ENCODE results near the gene TNNT2.

Gene TNNT2

GRCh38 chr1:201332616-201333335, 44.7 kb downstream of the TNNT2 start:
- DNase-seq (ENCODE audit: low read depth) = no peak

- no peak for DNase-seq (ENCODE audit: low read depth)
Measured at GRCh38 chr1:201332021-201332420, 45.5 kb downstream of the TNNT2 start.

DNA sequence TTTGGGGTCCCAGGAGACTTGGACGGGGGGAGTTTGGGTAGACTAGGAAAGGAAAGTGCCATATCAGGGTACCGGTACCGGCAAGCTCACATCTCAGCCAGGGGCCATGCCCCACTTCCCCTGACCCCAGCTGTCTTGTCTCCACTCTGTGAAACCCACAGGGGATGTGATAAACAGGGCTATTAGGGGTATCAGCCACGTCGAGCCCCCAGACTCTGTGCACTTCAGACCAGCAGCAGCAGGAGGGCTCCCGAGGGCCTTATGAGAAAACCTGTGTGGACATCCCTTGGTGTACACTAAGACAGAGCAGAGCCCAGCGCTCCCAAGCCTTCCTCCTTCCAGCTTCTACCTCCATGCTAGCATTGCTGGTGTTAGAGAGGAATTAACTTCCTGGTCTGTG, 46.3 kb downstream of the TNNT2 start:
- no peak for DNase-seq (ENCODE audit: low read depth)

DNA sequence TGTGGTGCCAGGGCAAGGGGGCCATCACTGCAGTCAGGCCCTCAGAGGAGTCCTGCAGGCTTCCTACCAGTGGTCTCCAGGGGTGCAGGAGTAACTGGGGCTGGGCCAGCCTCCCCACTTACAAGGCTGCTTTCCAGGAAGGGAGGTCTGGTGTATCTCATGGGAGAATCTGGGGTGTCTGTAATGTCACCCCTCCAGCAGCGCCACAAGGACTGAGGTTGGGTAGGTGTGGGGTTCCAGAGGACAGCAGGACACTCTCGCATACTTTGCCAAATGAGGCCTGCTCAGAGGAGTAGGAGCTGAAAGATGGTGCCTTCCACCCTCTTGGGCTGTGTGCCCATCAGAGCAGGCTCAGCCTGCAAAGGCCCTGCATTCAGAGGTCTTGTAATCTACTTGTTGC, 46.9 kb downstream of the TNNT2 start:
- DNase-seq (ENCODE audit: low read depth) = no peak

GRCh38 chr1:201329801-201330200, 47.7 kb downstream of the TNNT2 start:
- DNase-seq (ENCODE audit: low read depth) = no peak

GRCh38 chr1:201329286-201329685, 48.2 kb downstream of the TNNT2 start:
- no peak for DNase-seq (ENCODE audit: low read depth)

DNA sequence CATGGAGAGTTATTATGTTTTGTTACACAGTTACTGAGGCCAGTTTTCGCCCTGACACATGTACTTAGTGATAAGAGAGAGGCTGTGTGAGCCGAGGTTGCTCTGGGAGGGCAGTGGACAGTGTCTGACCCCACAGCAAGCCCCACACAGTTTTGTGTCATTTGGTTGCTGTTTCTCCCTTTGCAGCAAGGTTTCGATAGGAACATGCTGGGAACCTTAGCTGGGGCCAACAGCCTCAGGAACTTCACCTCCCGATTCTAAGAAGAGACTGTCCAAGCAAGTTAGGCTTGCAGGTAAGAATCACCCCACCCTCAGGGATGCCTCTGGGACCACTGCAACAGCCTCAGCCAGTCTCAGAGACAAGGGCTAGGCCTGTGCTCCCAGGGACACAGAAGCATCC, 48.9 kb downstream of the TNNT2 start:
- no peak for DNase-seq (ENCODE audit: low read depth)

- DNase-seq (ENCODE audit: low read depth) = no peak
Measured at GRCh38 chr1:201327687-201328240, 49.7 kb downstream of the TNNT2 start.

DNA sequence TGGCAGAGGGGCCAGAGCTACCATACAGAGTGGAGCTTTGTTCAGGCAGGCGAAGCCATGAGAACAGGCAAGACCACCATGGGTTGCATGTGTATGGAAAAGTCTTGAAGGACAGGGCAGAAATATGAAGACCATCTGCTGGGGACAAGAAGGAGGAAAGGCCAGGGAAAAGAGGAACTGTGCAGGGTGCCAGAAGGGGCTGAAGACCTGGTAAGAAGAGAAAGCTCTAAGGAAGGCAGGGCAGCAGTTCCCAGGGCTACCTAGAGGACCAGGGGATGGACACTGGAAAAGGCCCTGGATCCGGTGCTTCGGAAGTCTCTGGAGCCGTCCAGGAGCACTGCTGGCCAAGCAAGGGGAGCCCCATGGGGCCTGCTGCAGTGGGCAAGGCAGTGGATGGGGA, 50.8 kb downstream of the TNNT2 start:
- DNase-seq (ENCODE audit: low read depth) = no peak

DNA sequence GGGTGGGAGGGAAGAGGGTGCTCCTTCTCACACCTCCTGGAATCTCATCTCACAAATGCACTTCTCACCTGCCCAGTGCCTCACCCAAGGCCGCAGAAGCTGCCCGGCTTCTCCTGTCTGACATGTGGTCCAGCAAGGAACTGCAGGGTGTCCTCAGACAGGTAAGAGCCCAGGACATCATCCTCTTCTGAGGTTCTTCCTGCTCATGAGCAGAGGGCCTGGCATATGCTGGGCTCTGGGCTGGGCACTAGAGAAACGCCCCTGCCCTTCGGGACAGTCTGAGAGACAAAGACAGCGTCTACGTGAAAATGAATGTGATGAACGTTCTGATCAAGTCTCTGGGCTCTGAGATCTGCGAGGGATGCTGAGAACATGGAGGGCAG, 51.8 kb downstream of the TNNT2 start:
- no peak for DNase-seq (ENCODE audit: low read depth)

- DNase-seq (ENCODE audit: low read depth) = no peak
Measured at GRCh38 chr1:201324821-201325677, 52.4 kb downstream of the TNNT2 start.

GRCh38 chr1:201324306-201324705, 53.2 kb downstream of the TNNT2 start:
- no peak for DNase-seq (ENCODE audit: low read depth)

- DNase-seq (ENCODE audit: low read depth) = no peak
Measured at GRCh38 chr1:201322653-201323510, 54.6 kb downstream of the TNNT2 start.

DNA sequence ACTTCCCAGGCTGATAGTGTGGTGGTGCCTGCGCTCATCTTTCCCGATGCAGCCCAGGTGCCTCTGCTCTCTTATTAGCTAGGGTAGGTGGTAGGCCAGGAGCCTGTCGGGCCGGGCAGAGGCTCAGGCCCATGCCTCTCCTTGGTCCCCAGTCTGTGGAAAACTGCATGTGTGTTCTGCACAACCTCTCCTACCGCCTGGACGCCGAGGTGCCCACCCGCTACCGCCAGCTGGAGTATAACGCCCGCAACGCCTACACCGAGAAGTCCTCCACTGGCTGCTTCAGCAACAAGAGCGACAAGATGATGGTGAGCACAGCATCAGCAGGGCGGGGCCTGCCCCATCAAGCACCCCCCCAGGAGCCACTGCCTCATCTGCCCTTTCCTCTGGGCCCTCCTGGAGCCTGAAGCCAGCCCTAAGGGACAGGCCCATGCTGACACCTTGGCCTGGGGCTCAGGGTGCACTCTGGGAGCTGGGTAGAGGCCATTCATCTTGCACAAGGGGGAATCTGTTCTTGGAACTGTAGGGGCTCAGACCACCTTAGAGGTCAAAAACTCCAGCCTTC, 55.6 kb downstream of the TNNT2 start:
- DNase-seq (ENCODE audit: low read depth) = no peak

DNA sequence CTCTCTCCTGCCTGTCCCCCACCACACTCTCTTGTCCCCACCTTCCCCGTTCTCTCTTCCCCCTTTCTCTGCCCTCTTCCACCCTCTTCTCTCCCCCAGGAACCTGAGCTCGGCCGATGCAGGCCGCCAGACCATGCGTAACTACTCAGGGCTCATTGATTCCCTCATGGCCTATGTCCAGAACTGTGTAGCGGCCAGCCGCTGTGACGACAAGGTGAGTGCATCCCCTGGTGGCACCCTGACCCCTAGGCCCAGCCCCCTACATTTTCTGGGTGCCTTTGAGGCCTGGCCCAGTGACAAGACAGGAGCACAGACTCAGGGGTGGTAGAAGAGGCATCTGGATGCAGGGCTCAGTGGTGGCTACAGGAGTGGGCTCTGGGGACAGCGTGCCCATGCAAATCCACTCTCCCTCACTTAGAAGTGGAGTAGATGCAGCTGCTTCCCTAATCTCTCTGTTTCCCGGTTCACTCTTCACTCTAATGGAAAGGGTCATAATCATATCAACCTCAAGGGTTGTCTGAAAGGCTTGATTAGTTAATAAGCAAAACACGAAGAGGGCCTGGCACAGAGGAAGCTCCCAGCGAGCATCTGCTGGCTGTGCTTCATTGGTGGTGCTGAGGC, 57.2 kb downstream of the TNNT2 start:
- DNase-seq (ENCODE audit: low read depth) = no peak

- no peak for DNase-seq (ENCODE audit: low read depth)
Measured at GRCh38 chr1:201319631-201320030, 57.8 kb downstream of the TNNT2 start.

DNA sequence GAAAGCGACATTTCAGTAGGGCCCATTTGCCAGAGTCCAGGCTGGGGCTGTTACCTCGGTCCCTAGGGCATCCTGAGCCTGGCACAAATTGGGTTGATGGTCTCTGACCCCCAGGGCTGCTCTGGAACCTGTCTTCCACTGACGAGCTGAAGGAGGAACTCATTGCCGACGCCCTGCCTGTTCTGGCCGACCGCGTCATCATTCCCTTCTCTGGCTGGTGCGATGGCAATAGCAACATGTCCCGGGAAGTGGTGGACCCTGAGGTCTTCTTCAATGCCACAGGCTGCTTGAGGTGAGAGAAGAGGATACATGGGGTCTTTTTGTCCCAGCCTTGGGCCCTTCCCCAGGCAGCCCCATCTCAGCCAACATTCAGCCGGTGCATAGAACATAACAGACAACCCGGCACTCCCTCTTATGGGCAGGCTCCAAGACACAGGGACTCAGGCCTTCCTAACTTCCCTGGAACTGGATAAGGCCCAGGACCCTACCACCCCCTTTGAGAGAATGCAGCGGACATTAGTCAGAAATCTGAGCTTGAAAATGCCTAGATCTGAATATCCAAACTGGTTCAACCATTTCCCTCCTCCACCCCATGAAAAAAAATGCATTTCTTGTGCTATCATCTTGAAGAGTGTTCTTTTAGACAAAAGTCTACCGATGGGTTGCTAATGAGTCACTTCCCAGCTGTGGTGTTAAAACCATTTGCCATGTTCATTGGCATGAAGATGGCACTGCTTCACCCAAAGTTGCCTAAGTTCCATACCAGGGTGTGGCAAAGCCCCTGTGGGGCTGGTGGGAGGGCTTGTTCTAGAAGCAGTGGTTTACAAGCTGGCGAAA, 58.8 kb downstream of the TNNT2 start:
- DNase-seq (ENCODE audit: low read depth) = no peak

DNA sequence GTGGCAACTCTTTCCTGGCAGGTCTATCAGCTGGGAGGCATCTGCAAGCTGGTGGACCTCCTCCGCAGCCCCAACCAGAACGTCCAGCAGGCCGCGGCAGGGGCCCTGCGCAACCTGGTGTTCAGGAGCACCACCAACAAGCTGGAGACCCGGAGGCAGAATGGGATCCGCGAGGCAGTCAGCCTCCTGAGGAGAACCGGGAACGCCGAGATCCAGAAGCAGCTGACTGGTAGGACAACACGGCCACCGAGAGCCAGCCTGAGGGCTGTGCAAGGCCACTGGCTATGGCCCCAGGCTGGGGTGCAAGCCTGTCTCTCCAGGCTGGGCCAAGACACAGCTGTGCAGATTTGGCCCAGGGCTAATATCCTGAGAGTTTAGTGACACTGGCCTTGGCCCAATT, 59.9 kb downstream of the TNNT2 start:
- DNase-seq (ENCODE audit: low read depth) = no peak

GRCh38 chr1:201316556-201316955, 60.9 kb downstream of the TNNT2 start:
- no peak for DNase-seq (ENCODE audit: low read depth)

GRCh38 chr1:201313086-201313485, 64.4 kb downstream of the TNNT2 start:
- no peak for DNase-seq (ENCODE audit: low read depth)

- no peak for DNase-seq (ENCODE audit: low read depth)
Measured at GRCh38 chr1:201312298-201312697, 65.2 kb downstream of the TNNT2 start.

Data from non-pigmented ciliary epithelial cell (primary cell).